IMR-90 (cell line): ENCODE data around the gene GPR176.

Experiments used
- CHD1 ChIP-seq: IDR thresholded peaks from 2 replicates; pipeline ENCODE4 v1.6.1; 2012; ENCODE audit warnings: low read depth, low read length, improper control_type of control experiment
- MAFK ChIP-seq: IDR thresholded peaks from 2 replicates; pipeline ENCODE4 v1.6.1; 2012; ENCODE audit warnings: low read depth, low read length, improper control_type of control experiment
- NFE2L2 ChIP-seq: fragments of 150-350 bp; IDR thresholded peaks from 2 replicates; pipeline ENCODE4 v1.6.1; 2016; ENCODE audit warnings: low read depth, mild to moderate bottlenecking, low read length
- POLR2A ChIP-seq: IDR thresholded peaks from 2 replicates; pipeline ENCODE4 v1.6.1; 2012; ENCODE audit warnings: mild to moderate bottlenecking, low read depth, low read length
- RFX5 ChIP-seq: IDR thresholded peaks from 2 replicates; pipeline ENCODE4 v1.8.0; 2012; ENCODE audit warnings: low read depth, mild to moderate bottlenecking, low read length, moderate library complexity
- SMC3 ChIP-seq: fragments of 150-350 bp; IDR thresholded peaks from 2 replicates; pipeline ENCODE4 v1.6.1; 2016; ENCODE audit warnings: low read depth, mild to moderate bottlenecking, antibody characterized with exemption, low read length, moderate library complexity
- TF ChIP-seq, protein P1 (sequence below): conservative IDR thresholded peaks from 2 replicates; pipeline ENCODE4 v1.5.1; 2012; ENCODE audit warnings: mild to moderate bottlenecking, low read depth, low read length, improper control_type of control experiment
- TF ChIP-seq, protein P2 (sequence below): fragments of 150-350 bp; IDR thresholded peaks from 2 replicates; pipeline ENCODE4 v1.6.1; 2017; ENCODE audit warnings: mild to moderate bottlenecking, antibody characterized with exemption, low read length, low read depth

DNA sequence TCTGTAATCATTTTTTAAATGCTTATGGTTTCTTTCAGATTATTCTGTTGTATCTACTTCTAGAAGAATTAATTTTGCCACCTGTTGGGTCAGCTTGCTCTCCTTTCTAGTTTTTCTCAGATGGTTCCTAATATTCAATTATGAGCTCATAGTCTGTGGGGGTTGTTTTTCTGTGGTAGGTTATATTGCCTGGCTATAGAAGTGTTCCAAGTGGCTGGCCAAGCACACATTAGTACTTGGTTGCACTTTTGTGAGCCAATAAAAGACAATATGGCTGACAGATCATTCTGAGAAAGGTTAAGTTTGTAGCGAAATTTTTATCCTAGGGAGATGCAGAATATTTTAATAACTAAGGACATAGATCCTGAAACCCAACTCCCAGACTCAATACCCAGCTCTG, 105.6 kb downstream of the GPR176 start:
- TF ChIP-seq, protein P1, sequence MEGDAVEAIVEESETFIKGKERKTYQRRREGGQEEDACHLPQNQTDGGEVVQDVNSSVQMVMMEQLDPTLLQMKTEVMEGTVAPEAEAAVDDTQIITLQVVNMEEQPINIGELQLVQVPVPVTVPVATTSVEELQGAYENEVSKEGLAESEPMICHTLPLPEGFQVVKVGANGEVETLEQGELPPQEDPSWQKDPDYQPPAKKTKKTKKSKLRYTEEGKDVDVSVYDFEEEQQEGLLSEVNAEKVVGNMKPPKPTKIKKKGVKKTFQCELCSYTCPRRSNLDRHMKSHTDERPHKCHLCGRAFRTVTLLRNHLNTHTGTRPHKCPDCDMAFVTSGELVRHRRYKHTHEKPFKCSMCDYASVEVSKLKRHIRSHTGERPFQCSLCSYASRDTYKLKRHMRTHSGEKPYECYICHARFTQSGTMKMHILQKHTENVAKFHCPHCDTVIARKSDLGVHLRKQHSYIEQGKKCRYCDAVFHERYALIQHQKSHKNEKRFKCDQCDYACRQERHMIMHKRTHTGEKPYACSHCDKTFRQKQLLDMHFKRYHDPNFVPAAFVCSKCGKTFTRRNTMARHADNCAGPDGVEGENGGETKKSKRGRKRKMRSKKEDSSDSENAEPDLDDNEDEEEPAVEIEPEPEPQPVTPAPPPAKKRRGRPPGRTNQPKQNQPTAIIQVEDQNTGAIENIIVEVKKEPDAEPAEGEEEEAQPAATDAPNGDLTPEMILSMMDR = no peak
- TF ChIP-seq NFE2L2 (no peak), CHD1 (no peak), POLR2A (no peak), MAFK (no peak), SMC3 (no peak), RFX5 (no peak)
- TF ChIP-seq, protein P2, sequence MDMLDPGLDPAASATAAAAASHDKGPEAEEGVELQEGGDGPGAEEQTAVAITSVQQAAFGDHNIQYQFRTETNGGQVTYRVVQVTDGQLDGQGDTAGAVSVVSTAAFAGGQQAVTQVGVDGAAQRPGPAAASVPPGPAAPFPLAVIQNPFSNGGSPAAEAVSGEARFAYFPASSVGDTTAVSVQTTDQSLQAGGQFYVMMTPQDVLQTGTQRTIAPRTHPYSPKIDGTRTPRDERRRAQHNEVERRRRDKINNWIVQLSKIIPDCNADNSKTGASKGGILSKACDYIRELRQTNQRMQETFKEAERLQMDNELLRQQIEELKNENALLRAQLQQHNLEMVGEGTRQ = no peak
